ENCODE data around the gene NWD2.

The NWD2 gene

DNA sequence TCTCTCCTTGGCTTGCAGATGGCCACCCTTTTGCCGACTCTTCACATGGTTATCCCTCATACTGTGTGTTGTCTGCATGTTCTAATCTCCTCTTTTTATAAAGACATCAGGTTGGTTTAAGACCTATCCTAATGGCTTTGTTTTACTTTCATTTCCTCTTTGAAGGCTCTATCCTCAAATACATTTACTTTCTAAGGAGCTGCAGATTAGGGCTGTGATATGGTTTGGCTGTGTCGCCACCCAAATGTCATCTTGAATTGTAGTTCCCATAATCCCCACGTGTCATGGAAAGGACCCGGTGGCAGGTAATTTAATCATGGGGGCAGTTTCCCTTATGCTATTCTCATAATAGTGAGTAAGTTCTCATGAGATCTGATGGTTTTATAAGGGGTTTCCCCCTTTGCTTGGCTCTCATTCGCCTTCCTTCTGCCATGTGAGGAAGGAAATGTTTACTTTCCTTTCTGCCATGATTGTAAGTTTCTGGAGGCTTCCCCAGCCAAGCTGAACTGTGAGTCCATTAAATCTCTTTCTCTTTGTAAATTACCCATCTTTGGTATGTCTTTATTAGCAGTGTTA is 237.1 kb downstream of the NWD2 start:
- TF ChIP-seq, protein P1, sequence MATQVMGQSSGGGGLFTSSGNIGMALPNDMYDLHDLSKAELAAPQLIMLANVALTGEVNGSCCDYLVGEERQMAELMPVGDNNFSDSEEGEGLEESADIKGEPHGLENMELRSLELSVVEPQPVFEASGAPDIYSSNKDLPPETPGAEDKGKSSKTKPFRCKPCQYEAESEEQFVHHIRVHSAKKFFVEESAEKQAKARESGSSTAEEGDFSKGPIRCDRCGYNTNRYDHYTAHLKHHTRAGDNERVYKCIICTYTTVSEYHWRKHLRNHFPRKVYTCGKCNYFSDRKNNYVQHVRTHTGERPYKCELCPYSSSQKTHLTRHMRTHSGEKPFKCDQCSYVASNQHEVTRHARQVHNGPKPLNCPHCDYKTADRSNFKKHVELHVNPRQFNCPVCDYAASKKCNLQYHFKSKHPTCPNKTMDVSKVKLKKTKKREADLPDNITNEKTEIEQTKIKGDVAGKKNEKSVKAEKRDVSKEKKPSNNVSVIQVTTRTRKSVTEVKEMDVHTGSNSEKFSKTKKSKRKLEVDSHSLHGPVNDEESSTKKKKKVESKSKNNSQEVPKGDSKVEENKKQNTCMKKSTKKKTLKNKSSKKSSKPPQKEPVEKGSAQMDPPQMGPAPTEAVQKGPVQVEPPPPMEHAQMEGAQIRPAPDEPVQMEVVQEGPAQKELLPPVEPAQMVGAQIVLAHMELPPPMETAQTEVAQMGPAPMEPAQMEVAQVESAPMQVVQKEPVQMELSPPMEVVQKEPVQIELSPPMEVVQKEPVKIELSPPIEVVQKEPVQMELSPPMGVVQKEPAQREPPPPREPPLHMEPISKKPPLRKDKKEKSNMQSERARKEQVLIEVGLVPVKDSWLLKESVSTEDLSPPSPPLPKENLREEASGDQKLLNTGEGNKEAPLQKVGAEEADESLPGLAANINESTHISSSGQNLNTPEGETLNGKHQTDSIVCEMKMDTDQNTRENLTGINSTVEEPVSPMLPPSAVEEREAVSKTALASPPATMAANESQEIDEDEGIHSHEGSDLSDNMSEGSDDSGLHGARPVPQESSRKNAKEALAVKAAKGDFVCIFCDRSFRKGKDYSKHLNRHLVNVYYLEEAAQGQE (IDR thresholded peaks at IDR 0.05; ENCODE audit: insufficient read depth in 1 of 2, low read depth in 2 of 2, low read length in 2 of 2) = no peak
- TF ChIP-seq POLR2AphosphoS5 (IDR thresholded peaks at IDR 0.05; ENCODE audit: low read depth, low read length) (no peak), FOXP2 (optimal IDR thresholded peaks at IDR 0.05; ENCODE audit: borderline replicate concordance, extremely low read depth, extremely low read length, insufficient read depth) (no peak), SIN3A (IDR thresholded peaks at IDR 0.05; ENCODE audit: borderline replicate concordance, insufficient read depth, low read length) (no peak), TAF1 (IDR thresholded peaks at IDR 0.05; ENCODE audit: borderline replicate concordance, insufficient read depth, low read length) (no peak)

DNA sequence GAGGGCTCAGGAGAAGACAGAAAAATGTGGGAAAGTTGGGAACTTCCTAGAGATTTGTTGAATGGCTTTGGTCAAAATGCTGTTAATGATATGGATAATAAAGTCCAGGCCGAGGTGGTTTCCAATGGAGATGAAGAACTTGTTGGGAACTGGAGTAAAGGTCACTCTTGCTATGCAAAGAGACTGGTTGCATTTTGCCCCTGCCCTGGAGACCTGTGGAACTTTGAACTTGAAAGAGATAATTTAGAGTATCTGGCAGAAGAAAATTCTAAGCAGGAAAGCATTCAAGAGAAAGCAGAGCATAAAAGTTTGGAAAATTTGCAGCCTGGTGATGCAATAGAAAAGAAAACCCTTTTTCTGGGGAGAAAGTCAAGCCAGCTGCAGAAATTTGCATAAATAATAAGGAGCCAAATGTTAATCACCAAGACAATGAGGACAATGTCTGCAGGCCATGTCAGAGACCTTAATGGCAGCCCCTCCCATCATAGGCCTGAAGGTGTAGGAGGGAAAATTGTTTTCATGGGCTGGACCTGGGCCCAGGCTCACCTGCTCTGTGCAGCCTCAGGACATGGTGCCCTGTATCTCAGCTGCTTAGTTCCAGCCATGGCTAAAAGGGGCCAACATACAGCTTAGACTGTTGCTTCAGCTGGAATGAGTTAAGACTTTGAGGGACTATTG is 237.8 kb downstream of the NWD2 start:
- TF ChIP-seq FOXP2 (optimal IDR thresholded peaks at IDR 0.05; ENCODE audit: borderline replicate concordance, extremely low read depth, extremely low read length, insufficient read depth) (no peak), POLR2AphosphoS5 (IDR thresholded peaks at IDR 0.05; ENCODE audit: low read depth, low read length) (no peak)

DNA sequence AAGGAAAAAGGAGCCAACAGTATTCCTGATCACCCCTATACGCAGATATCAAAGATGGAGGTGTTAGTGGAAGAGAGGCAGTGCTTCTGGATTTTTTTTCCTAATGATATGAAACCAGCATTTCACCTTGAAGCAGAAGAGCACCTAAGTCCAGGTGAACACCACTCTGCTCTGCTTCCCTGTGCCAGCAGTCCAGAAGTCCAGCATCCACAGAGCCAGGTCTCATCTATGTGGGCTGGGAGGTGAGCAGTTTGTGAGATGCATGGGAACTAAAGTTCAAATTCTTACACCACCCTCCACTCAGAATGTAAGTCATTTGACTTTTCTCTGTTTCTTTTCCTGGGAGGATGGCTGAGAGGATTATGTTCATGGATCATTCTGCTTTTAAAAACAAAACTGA is 239.1 kb downstream of the NWD2 start:
- TF ChIP-seq TAF1 (IDR thresholded peaks at IDR 0.05; ENCODE audit: borderline replicate concordance, insufficient read depth, low read length) (no peak), FOXP2 (optimal IDR thresholded peaks at IDR 0.05; ENCODE audit: borderline replicate concordance, extremely low read depth, extremely low read length, insufficient read depth) (no peak), SIN3A (IDR thresholded peaks at IDR 0.05; ENCODE audit: borderline replicate concordance, insufficient read depth, low read length) (no peak), POLR2AphosphoS5 (IDR thresholded peaks at IDR 0.05; ENCODE audit: low read depth, low read length) (no peak)
- TF ChIP-seq, protein P1 (IDR thresholded peaks at IDR 0.05; ENCODE audit: insufficient read depth in 1 of 2, low read depth in 2 of 2, low read length in 2 of 2) = no peak

DNA sequence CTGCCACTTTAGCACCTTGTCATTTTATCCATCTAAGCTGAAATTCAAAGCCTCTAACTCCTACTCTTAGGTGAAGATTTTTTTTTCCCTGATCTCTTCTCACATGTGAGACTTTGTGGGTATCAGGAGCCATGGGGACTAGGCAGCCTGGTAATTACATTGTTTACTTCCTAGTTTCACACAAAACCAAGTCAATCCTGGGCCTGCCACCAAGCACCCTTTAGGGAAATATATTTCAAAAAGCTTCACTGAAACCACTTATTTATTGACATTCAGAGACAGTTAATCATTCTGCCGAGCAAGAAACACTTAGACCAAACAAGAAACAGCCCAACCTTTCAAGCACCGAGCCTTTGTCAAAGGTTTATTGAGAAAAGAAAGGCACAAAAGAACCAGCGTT is 241.6 kb downstream of the NWD2 start:
- TF ChIP-seq, protein P1 (IDR thresholded peaks at IDR 0.05; ENCODE audit: insufficient read depth in 1 of 2, low read depth in 2 of 2, low read length in 2 of 2) = no peak
- TF ChIP-seq POLR2AphosphoS5 (IDR thresholded peaks at IDR 0.05; ENCODE audit: low read depth, low read length) = no peak
- no peak for TF ChIP-seq SIN3A (IDR thresholded peaks at IDR 0.05; ENCODE audit: borderline replicate concordance, insufficient read depth, low read length)
- no peak for TF ChIP-seq FOXP2 (optimal IDR thresholded peaks at IDR 0.05; ENCODE audit: borderline replicate concordance, extremely low read depth, extremely low read length, insufficient read depth)
- no peak for TF ChIP-seq TAF1 (IDR thresholded peaks at IDR 0.05; ENCODE audit: borderline replicate concordance, insufficient read depth, low read length)

DNA sequence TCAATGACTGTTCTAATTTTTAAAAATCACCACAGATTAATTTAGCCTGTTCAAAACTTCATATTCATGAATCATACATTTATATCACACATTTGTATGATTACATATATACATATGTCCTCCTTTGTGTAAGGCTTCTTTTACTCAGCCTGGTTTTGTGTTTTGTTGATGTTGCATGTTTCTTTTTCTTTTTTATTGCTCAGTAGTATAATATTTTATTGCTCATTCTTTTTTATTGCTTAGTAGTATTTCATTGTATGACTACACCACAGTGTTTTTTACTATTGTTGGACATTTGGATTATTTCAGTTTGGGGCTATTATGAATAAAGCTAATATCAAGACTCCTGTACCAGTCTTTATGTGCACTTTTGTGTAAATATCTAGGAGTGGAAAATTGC is 243.1 kb downstream of the NWD2 start:
- TF ChIP-seq TAF1 (IDR thresholded peaks at IDR 0.05; ENCODE audit: borderline replicate concordance, insufficient read depth, low read length) (no peak), FOXP2 (optimal IDR thresholded peaks at IDR 0.05; ENCODE audit: borderline replicate concordance, extremely low read depth, extremely low read length, insufficient read depth) (no peak), SIN3A (IDR thresholded peaks at IDR 0.05; ENCODE audit: borderline replicate concordance, insufficient read depth, low read length) (no peak), POLR2AphosphoS5 (IDR thresholded peaks at IDR 0.05; ENCODE audit: low read depth, low read length) (no peak)
- TF ChIP-seq, protein P1 (IDR thresholded peaks at IDR 0.05; ENCODE audit: insufficient read depth in 1 of 2, low read depth in 2 of 2, low read length in 2 of 2) = no peak

All from PFSK-1 (cell line).